Smooth muscle cell (in vitro differentiated cells): ENCODE measurements around the gene ERFL. TPM values are rescaled to one million over a fixed set of nuclear protein-coding genes. Genes with fewer than 3 reads are reported as not detected.

Experiments
- DNase-seq: peaks from one replicate; lab custom pipeline; 2025; ENCODE audit not compliant: unreplicated experiment; lab: John Stamatoyannopoulos, UW
- H2AFZ ChIP-seq: fragments of 200-600 bp; sonication (generic); 2 replicates; pipeline ENCODE4 v1.6.0; 2016; ENCODE audit warnings: antibody characterized with exemption, low read depth, mild to moderate bottlenecking
- H3F3A ChIP-seq: fragments of 200-600 bp; sonication (generic); 2 replicates; pipeline ENCODE4 v1.6.0; 2017; ENCODE audit warnings: antibody characterized with exemption, low read depth
- H3K27ac ChIP-seq: fragments of 200-600 bp; sonication (generic); 2 replicates; pipeline ENCODE4 v1.5.1; 2016; ENCODE audit warnings: low read depth, mild to moderate bottlenecking
- H3K27me3 ChIP-seq: fragments of 200-600 bp; sonication (generic); 2 replicates; pipeline ENCODE4 v1.6.1; 2016; ENCODE audit warnings: low read depth, mild to moderate bottlenecking
- H3K36me3 ChIP-seq: fragments of 200-600 bp; sonication (generic); 2 replicates; pipeline ENCODE4 v1.5.1; 2016; ENCODE audit warnings: low read depth
- H3K4me1 ChIP-seq: fragments of 200-600 bp; sonication (generic); 2 replicates; pipeline ENCODE4 v1.5.1; 2016; ENCODE audit warnings: low read depth
- H3K4me2 ChIP-seq: fragments of 200-600 bp; sonication (generic); 2 replicates; pipeline ENCODE4 v1.6.0; 2016; ENCODE audit warnings: mild to moderate bottlenecking
- H3K4me3 ChIP-seq: fragments of 200-600 bp; sonication (generic); 2 replicates; pipeline ENCODE4 v1.5.1; 2016; ENCODE audit warnings: mild to moderate bottlenecking
- H3K79me2 ChIP-seq: fragments of 200-600 bp; sonication (generic); 2 replicates; pipeline ENCODE4 v1.6.0; 2016; ENCODE audit warnings: low read depth, mild to moderate bottlenecking
- H3K9ac ChIP-seq: fragments of 200-600 bp; sonication (generic); 2 replicates; pipeline ENCODE4 v1.6.0; 2016; ENCODE audit warnings: low read depth
- H3K9me3 ChIP-seq: fragments of 200-600 bp; sonication (generic); replicated peaks from 2 replicates; pipeline ENCODE4 v1.5.1; 2016; ENCODE audit warnings: low read depth
- H4K20me1 ChIP-seq: fragments of 200-600 bp; sonication (generic); 2 replicates; pipeline ENCODE4 v1.6.0; 2016; ENCODE audit warnings: low read depth
- CTCF ChIP-seq: fragments of 200-600 bp; sonication (generic); IDR thresholded peaks from 2 replicates; pipeline ENCODE4 v1.5.1; 2017; ENCODE audit warnings: borderline replicate concordance, mild to moderate bottlenecking, antibody characterized with exemption; ENCODE audit not compliant: insufficient read depth, poor library complexity, severe bottlenecking
- WGBS: methylation state at CpG from one replicate; pipeline ENCODE4 v1.1.7; 2016; ENCODE audit warnings: low lambda C conversion rate; 5-methylcytosine and 5-hydroxymethylcytosine counted together
- polyA plus RNA-seq: library from polyadenylated mRNA; unstranded; fragments of >200 nt; fragmentation: Nextera tagmentation; extraction: Ambion mirVana; gene quantifications from 2 replicates; pipeline ENCODE4 v1.2.1, GENCODE V29; 2016
- total RNA-seq: library from RNA; depleted of rRNA; stranded (reverse); fragments of >200 nt; gene quantifications from 2 replicates; pipeline ENCODE4 v1.2.3, GENCODE V29; 2014

The ERFL gene
- total and polyA plus RNA-seq, 2 experiments from 2014 or later = 0.09 TPM

GRCh38 chr19:41861116-41861768 lies 67.0 kb downstream of the ERFL start:
- Histone ChIP-seq H3K79me2 (peaks cover 60% of the 10 kb centered on the region), H3K9ac (peak overlapping the region; percentile 99), H3K9me3 (no peaks in the 10 kb centered on the region), H3K4me3 (peak overlapping the region; percentile 69), H3K4me2 (peak overlapping the region; percentile 88), H3F3A (peaks cover 8% of the 10 kb centered on the region), H3K27ac (peak overlapping the region; percentile 91), H4K20me1 (peaks cover 59% of the 10 kb centered on the region), H3K4me1 (peaks cover 21% of the 10 kb centered on the region), H3K36me3 (peaks cover 5% of the 10 kb centered on the region), H2AFZ (no peak overlapping the region), H3K27me3 (no peaks in the 10 kb centered on the region)
- DNase-seq = no peak
- WGBS = 55% methylated on average over 9 of the region's 9 CpGs
- no peak for TF ChIP-seq CTCF

- Histone ChIP-seq H3K4me2 (peak overlapping the region; percentile 88), H3F3A (peaks cover 5% of the 10 kb centered on the region), H3K9me3 (no peaks in the 10 kb centered on the region), H4K20me1 (peaks cover 52% of the 10 kb centered on the region), H2AFZ (no peak overlapping the region), H3K4me3 (peak overlapping the region; percentile 69), H3K27ac (peak overlapping the region; percentile 91), H3K79me2 (peaks cover 55% of the 10 kb centered on the region), H3K4me1 (peaks cover 21% of the 10 kb centered on the region), H3K9ac (peak overlapping the region; percentile 99), H3K36me3 (peaks cover 5% of the 10 kb centered on the region), H3K27me3 (no peaks in the 10 kb centered on the region)
- no peak for TF ChIP-seq CTCF
- 1% methylated on average over 32 of the region's 45 CpGs for WGBS
- DNase-seq = no peak
Measured at GRCh38 chr19:41860419-41861115, 67.7 kb downstream of the ERFL start.

- Histone ChIP-seq H3K4me2 (peak within 1 kb of the TSS; percentile 88), H3K27ac (peak within 1 kb of the TSS; percentile 91), H3K36me3 (peaks cover 5% of the 10 kb centered on the region), H3K9me3 (no peaks in the 10 kb centered on the region), H3K79me2 (peaks cover 48% of the 10 kb centered on the region), H4K20me1 (peaks cover 44% of the 10 kb centered on the region), H3K27me3 (no peaks in the 10 kb centered on the region), H3K9ac (peak within 1 kb of the TSS; percentile 99), H3K4me1 (peaks cover 21% of the 10 kb centered on the region), H3K4me3 (peak within 1 kb of the TSS; percentile 69), H2AFZ (peak within 1 kb of the TSS; percentile 82), H3F3A (peaks cover 5% of the 10 kb centered on the region)
- DNase-seq = peak; percentile 97
- TF ChIP-seq CTCF = peak; percentile 47
- WGBS = 0% methylated on average over 66 of the region's 76 CpGs
Measured at GRCh38 chr19:41859618-41860418, 68.4 kb downstream of the ERFL start, which contains the start of gene RPS19. Gene RPS19, plus strand, starts transcription at chr19:41860255. Its CDS starts 520 bp downstream, at chr19:41860775.
